ENCODE data around the gene ARHGEF17. TPM values are rescaled to one million over a fixed set of nuclear protein-coding genes. Genes with fewer than 3 reads are reported as not detected.

The ARHGEF17 gene
- total RNA-seq, 1 donor from 2014 or later = 77.0 TPM

GRCh38 chr11:73318501-73319011 is 10.5 kb downstream of the ARHGEF17 start:
- no peak overlapping the region for H3K4me3 Mint-ChIP-seq (ENCODE audit: low read depth)
- H3K4me1 Mint-ChIP-seq (ENCODE audit: low read depth) = peaks cover 32% of the 10 kb centered on the region
- H3K36me3 Mint-ChIP-seq (ENCODE audit: insufficient read depth) = peaks cover 10% of the 10 kb centered on the region
- no peak overlapping the region for H3K27ac Mint-ChIP-seq
- no peaks in the 10 kb centered on the region for H3K27me3 Mint-ChIP-seq
- DNase-seq (ENCODE audit: low spot score, unreplicated experiment) = no peak
- no peaks in the 10 kb centered on the region for H3K9me3 Mint-ChIP-seq (ENCODE audit: low read depth)
- no peak for TF ChIP-seq CTCF (IDR thresholded peaks at IDR 0.05; ENCODE audit: unreplicated experiment)

- Mint-ChIP-seq H3K27ac (no peak overlapping the region), H3K36me3 (ENCODE audit: insufficient read depth) (peaks cover 9% of the 10 kb centered on the region), H3K4me3 (ENCODE audit: low read depth) (no peak overlapping the region), H3K9me3 (ENCODE audit: low read depth) (no peaks in the 10 kb centered on the region), H3K4me1 (ENCODE audit: low read depth) (peaks cover 25% of the 10 kb centered on the region), H3K27me3 (no peaks in the 10 kb centered on the region)
- DNase-seq (ENCODE audit: low spot score, unreplicated experiment) = no peak
- TF ChIP-seq CTCF (IDR thresholded peaks at IDR 0.05; ENCODE audit: unreplicated experiment) = no peak
Observed at GRCh38 chr11:73320763-73321603, 12.9 kb downstream of the ARHGEF17 start.

GRCh38 chr11:73321604-73322381 is 13.7 kb downstream of the ARHGEF17 start:
- no peak for TF ChIP-seq CTCF (IDR thresholded peaks at IDR 0.05; ENCODE audit: unreplicated experiment)
- H3K27me3 Mint-ChIP-seq = no peaks in the 10 kb centered on the region
- no peaks in the 10 kb centered on the region for H3K9me3 Mint-ChIP-seq (ENCODE audit: low read depth)
- H3K36me3 Mint-ChIP-seq (ENCODE audit: insufficient read depth) = peaks cover 4% of the 10 kb centered on the region
- no peak for DNase-seq (ENCODE audit: low spot score, unreplicated experiment)
- no peak overlapping the region for H3K4me3 Mint-ChIP-seq (ENCODE audit: low read depth)
- H3K4me1 Mint-ChIP-seq (ENCODE audit: low read depth) = peaks cover 19% of the 10 kb centered on the region
- H3K27ac Mint-ChIP-seq = no peak overlapping the region

GRCh38 chr11:73322382-73323306 is 14.6 kb downstream of the ARHGEF17 start:
- no peak for DNase-seq (ENCODE audit: low spot score, unreplicated experiment)
- H3K4me3 Mint-ChIP-seq (ENCODE audit: low read depth) = no peak overlapping the region
- peaks cover 4% of the 10 kb centered on the region for H3K36me3 Mint-ChIP-seq (ENCODE audit: insufficient read depth)
- H3K9me3 Mint-ChIP-seq (ENCODE audit: low read depth) = no peaks in the 10 kb centered on the region
- no peak for TF ChIP-seq CTCF (IDR thresholded peaks at IDR 0.05; ENCODE audit: unreplicated experiment)
- no peaks in the 10 kb centered on the region for H3K27me3 Mint-ChIP-seq
- no peak overlapping the region for H3K27ac Mint-ChIP-seq
- H3K4me1 Mint-ChIP-seq (ENCODE audit: low read depth) = peaks cover 26% of the 10 kb centered on the region

Measured in progenitor cell of endocrine pancreas (in vitro differentiated cells).